ENCODE data around the gene SPATA20. TPM values are rescaled to one million over a fixed set of nuclear protein-coding genes. Genes with fewer than 3 reads are reported as not detected.
A peak's percentile ranks its signal among the peaks of the same experiment; 100 is the strongest.

SPATA20 gene
- total and polyA plus RNA-seq, 2 of the 8 experiments (the other 6 are each of a cell fraction or from before 2014, with no cell fraction given) = 16.2 to 17.5 TPM

GRCh38 chr17:50502301-50502990, 44.5 kb upstream of the SPATA20 start:
- TF ChIP-seq CHD2 (IDR thresholded peaks at IDR 0.05; ENCODE audit: low read length) (no peak), TAF7 (optimal IDR thresholded peaks at IDR 0.05; ENCODE audit: borderline replicate concordance, low read depth, low read length) (no peak), GTF2F1 (IDR thresholded peaks at IDR 0.05; ENCODE audit: borderline replicate concordance, low read depth, low read length) (no peak), CEBPB (IDR thresholded peaks at IDR 0.05; ENCODE audit: low read depth, low read length) (no peak), TCF12 (IDR thresholded peaks at IDR 0.05; ENCODE audit: low read depth, low read length) (no peak), MAX (IDR thresholded peaks at IDR 0.05) (no peak), SIX5 (IDR thresholded peaks at IDR 0.05; ENCODE audit: low read depth, low read length) (no peak), RFX5 (IDR thresholded peaks at IDR 0.05; ENCODE audit: borderline replicate concordance, low read depth, low read length) (no peak), RAD21 (IDR thresholded peaks at IDR 0.05 in 1 of 2, conservative IDR thresholded peaks at IDR 0.05 in 1 of 2; ENCODE audit: low read depth in 2 of 2, low read length in 2 of 2) (no peak)
- H3K23me2 ChIP-seq (ENCODE audit: low read depth, low read length) = no peaks in the 10 kb centered on the region
- H2AK5ac ChIP-seq (ENCODE audit: low read depth, low read length) = no peak overlapping the region
- H3K79me2 ChIP-seq (ENCODE audit: control insufficient read depth in 1 of 2, insufficient read depth in 2 of 2, low read length in 2 of 2) = no peaks in the 10 kb centered on the region
- H3K9ac ChIP-seq (replicated peaks in 1 of 4; ENCODE audit: extremely low read depth in 1 of 4, low read depth in 3 of 4, low read length in 3 of 4) = 0 out of 7 replicates have a peak overlapping the region, but pooled peaks of 1 of the 4 experiments have one; percentile 3
- POLR2A ChIA-PET (ENCODE audit: partially characterized antibody) = interaction anchor here (1.9 kb wide), 1 partner anchor 18 kb away, joined by 6 read pairs; no protein-coding TSS in a partner anchor
- no peaks in the 10 kb centered on the region for H3K9me3 ChIP-seq (ENCODE audit: insufficient read depth in 2 of 2, low read depth in 1 of 2, low read length in 1 of 2)
- no peak overlapping the region for H3K56ac ChIP-seq (replicated peaks; ENCODE audit: insufficient read length, low read depth, low read length)
- no peak overlapping the region for H3K23ac ChIP-seq (ENCODE audit: insufficient read length)
- no peak overlapping the region for H3K27ac ChIP-seq (ENCODE audit: low read depth, low read length)
- FAIRE-seq (no peak), DNase-seq (ENCODE audit: low read depth in 1 of 2, low spot score in 2 of 2) (no peak)
- H4K91ac ChIP-seq (replicated peaks; ENCODE audit: insufficient read length, low read length) = no peak overlapping the region
- no peak overlapping the region for H2BK120ac ChIP-seq (replicated peaks; ENCODE audit: low read depth, low read length)
- H2BK15ac ChIP-seq (ENCODE audit: low read length) = no peak overlapping the region
- H4K5ac ChIP-seq (ENCODE audit: insufficient read length, low read depth, low read length) = no peak overlapping the region
- no peaks in the 10 kb centered on the region for H3K27me3 ChIP-seq (replicated peaks in 1 of 4; ENCODE audit: control insufficient read depth in 3 of 4, extremely low read depth in 1 of 4, insufficient read depth in 3 of 4, low read length in 3 of 4)
- no peak overlapping the region for H2AFZ ChIP-seq (ENCODE audit: low read length)
- no peak overlapping the region for H3K4ac ChIP-seq (replicated peaks; ENCODE audit: insufficient read length, low read depth, low read length)
- 88% methylated on average over 9 of the region's 9 CpGs; no CpG with 5 or more reads in 1 of the 2 experiments for WGBS, 2 experiments (ENCODE audit: extremely low coverage in 1 of 2, insufficient coverage in 1 of 2, insufficient read length in 1 of 2, insufficient replicate concordance in 2 of 2, low coverage in 1 of 2, low lambda C conversion rate in 2 of 2, missing lambda C conversion rate in 1 of 2)
- CTCF ChIA-PET (ENCODE audit: partially characterized antibody) = interaction anchor here (0.6 to 8.3 kb wide), 20 partner anchors 9 to 302 kb away, joined by 3 to 116 read pairs (median 6); partner anchors contain the start of genes CHAD, EPN3 and LRRC59
- no peaks in the 10 kb centered on the region for H3K36me3 ChIP-seq (ENCODE audit: control insufficient read depth in 2 of 4, insufficient read depth in 4 of 4, low read length in 3 of 4)
- no peaks in the 10 kb centered on the region for H3K79me1 ChIP-seq (ENCODE audit: low read depth, low read length)
- no peak overlapping the region; a peak in 1 of 4 replicates for H3K4me2 ChIP-seq (ENCODE audit: insufficient read depth in 1 of 2, low read depth in 2 of 2, low read length in 2 of 2)
- no peak overlapping the region for H4K8ac ChIP-seq (ENCODE audit: extremely low read depth, insufficient read depth, low read length)
- no peak overlapping the region for H3K18ac ChIP-seq (ENCODE audit: extremely low read depth, low read length)
- no peak overlapping the region for H2BK20ac ChIP-seq (ENCODE audit: low read length)
- peaks cover 5 to 9% (median 6%) of the 10 kb centered on the region in 4 experiments; a peak in 6 of 7 replicates for H3K4me1 ChIP-seq (replicated peaks in 1 of 4; ENCODE audit: control insufficient read depth in 3 of 4, insufficient read depth in 4 of 4, low read length in 3 of 4)
- H3K4me3 ChIP-seq (ENCODE audit: extremely low read depth in 1 of 4, insufficient read depth in 2 of 4, low read depth in 3 of 4, low read length in 4 of 4) = no peak overlapping the region
- H2BK5ac ChIP-seq (ENCODE audit: low read depth, low read length) = no peak overlapping the region
- H4K20me1 ChIP-seq (replicated peaks in 1 of 2; ENCODE audit: control insufficient read depth in 1 of 2, insufficient read depth in 2 of 2, low read length in 2 of 2) = no peaks in the 10 kb centered on the region
- H2BK12ac ChIP-seq (ENCODE audit: low read depth, low read length) = peak overlapping the region; percentile 39; the same call in 1 of the 2 replicates
- H3K14ac ChIP-seq (ENCODE audit: insufficient read length) = no peak overlapping the region
